HepG2 (cell line): Measurements from ENCODE around the gene TMEM145. TPM values are rescaled to one million over a fixed set of nuclear protein-coding genes. Genes with fewer than 3 reads are reported as not detected.

ENCODE experiments used
- AKAP8 ChIP-seq: sonication (generic); formaldehyde crosslinking; IDR thresholded peaks from 2 replicates; pipeline ENCODE4 v1.5.1; 2020; ENCODE audit warnings: mild to moderate bottlenecking, missing genetic modification reagents
- ATF5 ChIP-seq: sonication (generic); formaldehyde crosslinking; IDR thresholded peaks from 2 replicates; pipeline ENCODE4 v1.4.0; 2020; ENCODE audit warnings: mild to moderate bottlenecking, low read depth, missing genetic modification reagents
- CBFB ChIP-seq: sonication (generic); formaldehyde crosslinking; IDR thresholded peaks from 2 replicates; pipeline ENCODE4 v1.4.0; 2020; ENCODE audit warnings: missing genetic modification reagents
- CREB1 ChIP-seq, 2 experiments: fragments of 450-650 bp in 1 of 2; IDR thresholded peaks; 2 replicates each; pipeline ENCODE4 v1.6.1; 2016 to 2017; ENCODE audit warnings: control low read depth in 1 of 2, mild to moderate bottlenecking in 1 of 2, missing compliant biosample characterization in 1 of 2, missing genetic modification characterization in 1 of 2
- ELF1 ChIP-seq: sonication (generic); formaldehyde crosslinking; IDR thresholded peaks from 2 replicates; pipeline ENCODE4 v1.4.0; 2020; ENCODE audit warnings: missing genetic modification reagents
- GLI4 ChIP-seq: sonication (generic); formaldehyde crosslinking; IDR thresholded peaks from 2 replicates; pipeline ENCODE4 v1.5.1; 2020; ENCODE audit warnings: missing genetic modification reagents, mild to moderate bottlenecking, moderate library complexity, borderline replicate concordance
- HNRNPLL ChIP-seq: fragments of 200-400 bp; formaldehyde crosslinking; IDR thresholded peaks from 2 replicates; pipeline ENCODE4 v1.6.1; 2017; ENCODE audit warnings: mild to moderate bottlenecking, low read depth, low read length; ENCODE audit not compliant: poor library complexity, severe bottlenecking
- MNT ChIP-seq: fragments of 450-650 bp; IDR thresholded peaks from 2 replicates; pipeline ENCODE4 v1.6.1; 2016
- MXD3 ChIP-seq: IDR thresholded peaks from 2 replicates; pipeline ENCODE4 v1.6.1; 2016; ENCODE audit warnings: mild to moderate bottlenecking, missing biosample characterization, missing genetic modification reagents
- PATZ1 ChIP-seq: sonication (generic); formaldehyde crosslinking; IDR thresholded peaks from 2 replicates; pipeline ENCODE4 v1.4.0; 2020; ENCODE audit warnings: missing genetic modification reagents
- SIN3B ChIP-seq: fragments of 150-350 bp; IDR thresholded peaks from 2 replicates; pipeline ENCODE4 v1.6.1; 2014; ENCODE audit warnings: low read length
- SMC3 ChIP-seq: IDR thresholded peaks from 2 replicates; pipeline ENCODE4 v1.6.1; 2011; ENCODE audit warnings: low read length, improper control_type of control experiment
- ZNF367 ChIP-seq: sonication (generic); formaldehyde crosslinking; IDR thresholded peaks from 2 replicates; pipeline ENCODE4 v1.4.0; 2020; ENCODE audit warnings: missing genetic modification reagents, borderline replicate concordance
- ZNF501 ChIP-seq: sonication (generic); formaldehyde crosslinking; IDR thresholded peaks from 2 replicates; pipeline ENCODE4 v1.5.1; 2020; ENCODE audit warnings: mild to moderate bottlenecking, moderate library complexity, missing genetic modification reagents
- ZNF609 ChIP-seq: sonication (generic); formaldehyde crosslinking; IDR thresholded peaks from 2 replicates; pipeline ENCODE4 v1.4.0; 2020; ENCODE audit warnings: mild to moderate bottlenecking, missing genetic modification reagents, borderline replicate concordance
- ZNF770 ChIP-seq: sonication (generic); formaldehyde crosslinking; IDR thresholded peaks from 2 replicates; pipeline ENCODE4 v1.5.0; 2020; ENCODE audit warnings: mild to moderate bottlenecking, missing genetic modification reagents
- polyA plus RNA-seq, 8 experiments: library from polyadenylated mRNA; depleted of rRNA in 3 of 8; stranded (reverse) in 7 of 8; unstranded in 1 of 8; fragments of >200 nt; fragmentation: Illumina TruSeq in 4 of 8; extraction: Trizol in 4 of 8; gene quantifications; 2 replicates each; pipeline versions ENCODE4 v1.2.1 to v1.2.3, GENCODE V29; 2011 to 2016; ENCODE audit warnings: low read depth in 4 of 8, missing spikeins in 1 of 8, mixed read lengths in 1 of 8; ENCODE audit not compliant: insufficient read depth in 1 of 8
- total RNA-seq, 5 experiments: library from RNA; depleted of rRNA; stranded (reverse); fragments of >200 nt; fragmentation: Illumina TruSeq; extraction: Trizol; gene quantifications; 2 replicates each; pipeline ENCODE4 v1.2.3, GENCODE V29; 2016; ENCODE audit warnings: low read depth in 1 of 5

TMEM145 gene
- total and polyA plus RNA-seq, 2 of the 13 experiments (the other 11 are each of a cell fraction or from before 2014, with no cell fraction given): 0.07 to 5.1 TPM

GRCh38 chr19:42325308-42325895 is 12.3 kb downstream of the TMEM145 start, which contains the start of gene MEGF8 (continued):
- TF ChIP-seq CREB1 (IDR thresholded peaks at IDR 0.05): no peak
- TF ChIP-seq CREB1 (CRISPR knock-in tag; IDR thresholded peaks at IDR 0.05): peak; percentile 42; the same call in 1 of the 2 replicates
- TF ChIP-seq MXD3 (CRISPR knock-in tag): 0 out of 2 replicates have a peak, but pooled peaks have one; percentile 49
- TF ChIP-seq SIN3B: no peak; the same call in 1 of the 2 replicates
- no peak for TF ChIP-seq ATF5 (CRISPR knock-in tag)
- 0 out of 2 replicates have a peak, but pooled peaks have one; percentile 37 for TF ChIP-seq CBFB
- TF ChIP-seq ZNF609: peak; percentile 27; the same call in 1 of the 2 replicates
- TF ChIP-seq SMC3: peak; percentile 82
- TF ChIP-seq AKAP8 (CRISPR knock-in tag): 0 out of 2 replicates have a peak, but pooled peaks have one; percentile 60
- TF ChIP-seq ELF1 (CRISPR knock-in tag): peak; percentile 88
- no peak for TF ChIP-seq ZNF367
- peak; percentile 81; the same call in 1 of the 2 replicates for TF ChIP-seq ZNF770
- peak; percentile 81 for TF ChIP-seq HNRNPLL
- TF ChIP-seq MNT: 0 out of 2 replicates have a peak, but pooled peaks have one; percentile 5
- no peak for TF ChIP-seq GLI4 (CRISPR knock-in tag)
- TF ChIP-seq PATZ1 (CRISPR knock-in tag): peak; percentile 88
- TF ChIP-seq ZNF501 (CRISPR knock-in tag): peak; percentile 76; the same call in 1 of the 2 replicates
